WTC11 (cell line): Measurements from ENCODE around the gene DOK5. TPM values are rescaled to one million over a fixed set of nuclear protein-coding genes. Genes with fewer than 3 reads are reported as not detected.

ENCODE experiments used
- ATAC-seq: fragments of 200-7000 bp; cut with Tn5 transposase; 2 replicates; pipeline ENCODE4 v1.10.0; 2021; ENCODE audit warnings: mild to moderate bottlenecking, moderate library complexity
- CTCF ChIA-PET: fragments of 300-600 bp; sonication (Branson Sonifier 250); formaldehyde crosslinking; loops from one replicate; lab custom pipeline; 2021; ENCODE audit warnings: antibody characterized with exemption; lab: Charles Lee
- POLR2A ChIA-PET: fragments of 350-600 bp; sonication (Branson Sonifier 250); formaldehyde crosslinking; loops from one replicate; lab custom pipeline; 2021; ENCODE audit warnings: antibody characterized with exemption; lab: Charles Lee
- DNase-seq: peaks from one replicate; pipeline ENCODE4 v3.0.0; 2021; ENCODE audit warnings: low spot score
- H3K27ac Mint-ChIP-seq: 2 replicates; pipeline ENCODE4 v1.8.0; 2021; ENCODE audit warnings: mixed read lengths
- H3K27me3 Mint-ChIP-seq: 2 replicates; pipeline ENCODE4 v1.8.0; 2021; ENCODE audit warnings: low read depth, mild to moderate bottlenecking, moderate library complexity, mixed read lengths
- H3K36me3 Mint-ChIP-seq: 2 replicates; pipeline ENCODE4 v1.8.0; 2021; ENCODE audit warnings: mixed read lengths
- H3K4me1 Mint-ChIP-seq: 2 replicates; pipeline ENCODE4 v1.8.0; 2022; ENCODE audit warnings: mixed read lengths
- H3K4me3 Mint-ChIP-seq: 2 replicates; pipeline ENCODE4 v1.8.0; 2021; ENCODE audit warnings: mild to moderate bottlenecking, moderate library complexity, mixed read lengths
- H3K9me3 Mint-ChIP-seq: 2 replicates; pipeline ENCODE4 v1.8.0; 2021; ENCODE audit warnings: mixed read lengths
- ARID4B ChIP-seq: sonication (generic); formaldehyde crosslinking; IDR thresholded peaks from 2 replicates; pipeline ENCODE4 v1.8.0; 2023; ENCODE audit warnings: missing genetic modification reagents, mild to moderate bottlenecking, borderline replicate concordance
- CBFB ChIP-seq: sonication (generic); formaldehyde crosslinking; IDR thresholded peaks from 2 replicates; pipeline ENCODE4 v1.8.1; 2022; ENCODE audit warnings: mild to moderate bottlenecking, low read depth, missing genetic modification reagents
- CREB1 ChIP-seq: sonication (generic); formaldehyde crosslinking; IDR thresholded peaks from 2 replicates; pipeline ENCODE4 v1.8.0; 2023; ENCODE audit warnings: mild to moderate bottlenecking, missing genetic modification reagents
- EMX1 ChIP-seq: fragments of 250-450 bp; sonication (Bioruptor Pico); IDR thresholded peaks from 2 replicates; pipeline ENCODE4 v1.8.0; 2021; ENCODE audit warnings: mild to moderate bottlenecking
- ESRRA ChIP-seq: sonication (generic); formaldehyde crosslinking; IDR thresholded peaks from 2 replicates; pipeline ENCODE4 v1.8.1; 2022; ENCODE audit warnings: mild to moderate bottlenecking, missing genetic modification reagents, borderline replicate concordance
- FOXP1 ChIP-seq: sonication (generic); formaldehyde crosslinking; IDR thresholded peaks from 2 replicates; pipeline ENCODE4 v1.8.0; 2022; ENCODE audit warnings: missing genetic modification reagents, mild to moderate bottlenecking, moderate library complexity, borderline replicate concordance
- GTF2I ChIP-seq: fragments of 250-450 bp; sonication (Bioruptor Pico); conservative IDR thresholded peaks from 2 replicates; pipeline ENCODE4 v1.4.0; 2021; ENCODE audit warnings: mild to moderate bottlenecking
- IRF2 ChIP-seq: sonication (generic); formaldehyde crosslinking; IDR thresholded peaks from 2 replicates; pipeline ENCODE4 v1.8.0; 2022; ENCODE audit warnings: low read depth, missing genetic modification reagents, borderline replicate concordance
- JAZF1 ChIP-seq: fragments of 250-450 bp; sonication (Bioruptor Pico); IDR thresholded peaks from 2 replicates; pipeline ENCODE4 v1.9.0; 2021; ENCODE audit warnings: moderate library complexity, mild to moderate bottlenecking, inconsistent platforms
- NFYB ChIP-seq: sonication (generic); formaldehyde crosslinking; conservative IDR thresholded peaks from 2 replicates; pipeline ENCODE4 v1.8.0; 2022; ENCODE audit warnings: low read depth, missing genetic modification reagents
- NR1H2 ChIP-seq: sonication (generic); formaldehyde crosslinking; IDR thresholded peaks from 2 replicates; pipeline ENCODE4 v1.9.0; 2021; ENCODE audit warnings: mild to moderate bottlenecking, moderate library complexity, missing genetic modification reagents
- OVOL2 ChIP-seq: fragments of 250-450 bp; sonication (Bioruptor Pico); IDR thresholded peaks from 2 replicates; pipeline ENCODE4 v1.9.0; 2021; ENCODE audit warnings: mild to moderate bottlenecking, borderline replicate concordance
- SMAD4 ChIP-seq: sonication (generic); formaldehyde crosslinking; IDR thresholded peaks from 2 replicates; pipeline ENCODE4 v1.8.0; 2022; ENCODE audit warnings: mild to moderate bottlenecking, missing genetic modification reagents
- SP1 ChIP-seq: sonication (generic); formaldehyde crosslinking; conservative IDR thresholded peaks from 2 replicates; pipeline ENCODE4 v1.8.1; 2022; ENCODE audit warnings: missing genetic modification reagents
- TCF7 ChIP-seq: sonication (generic); formaldehyde crosslinking; IDR thresholded peaks from 2 replicates; pipeline ENCODE4 v1.8.0; 2022; ENCODE audit warnings: mild to moderate bottlenecking, low read depth, missing genetic modification reagents, moderate library complexity
- TEAD1 ChIP-seq: sonication (generic); formaldehyde crosslinking; IDR thresholded peaks from 2 replicates; pipeline ENCODE4 v1.8.0; 2022; ENCODE audit warnings: mild to moderate bottlenecking, missing genetic modification reagents
- TEAD4 ChIP-seq: sonication (generic); formaldehyde crosslinking; IDR thresholded peaks from 2 replicates; pipeline ENCODE4 v1.8.0; 2022; ENCODE audit warnings: mild to moderate bottlenecking, missing genetic modification reagents
- TP53 ChIP-seq: sonication (generic); formaldehyde crosslinking; IDR thresholded peaks from 2 replicates; pipeline ENCODE4 v1.8.1; 2023; ENCODE audit warnings: mild to moderate bottlenecking, missing genetic modification reagents
- USF1 ChIP-seq: sonication (generic); formaldehyde crosslinking; IDR thresholded peaks from 2 replicates; pipeline ENCODE4 v1.8.0; 2022; ENCODE audit warnings: mild to moderate bottlenecking, missing genetic modification reagents
- ZBTB21 ChIP-seq: sonication (generic); formaldehyde crosslinking; IDR thresholded peaks from 2 replicates; pipeline ENCODE4 v1.8.1; 2023; ENCODE audit warnings: mild to moderate bottlenecking, missing genetic modification reagents, borderline replicate concordance
- ZNF121 ChIP-seq: sonication (generic); formaldehyde crosslinking; IDR thresholded peaks from 2 replicates; pipeline ENCODE4 v1.8.0; 2023; ENCODE audit warnings: missing genetic modification reagents
- ZNF232 ChIP-seq: sonication (generic); formaldehyde crosslinking; IDR thresholded peaks from 2 replicates; pipeline ENCODE4 v1.8.0; 2022; ENCODE audit warnings: mild to moderate bottlenecking, missing genetic modification reagents
- ZNF263 ChIP-seq: sonication (generic); formaldehyde crosslinking; IDR thresholded peaks from 2 replicates; pipeline ENCODE4 v1.8.1; 2022; ENCODE audit warnings: low read depth, mild to moderate bottlenecking, moderate library complexity, missing genetic modification reagents
- ZNF317 ChIP-seq: sonication (generic); formaldehyde crosslinking; IDR thresholded peaks from 2 replicates; pipeline ENCODE4 v1.8.1; 2023; ENCODE audit warnings: low read depth, mild to moderate bottlenecking, moderate library complexity, missing genetic modification reagents, borderline replicate concordance
- ZNF416 ChIP-seq: fragments of 250-450 bp; sonication (Bioruptor Pico); IDR thresholded peaks from 2 replicates; pipeline ENCODE4 v1.9.0; 2021; ENCODE audit warnings: mild to moderate bottlenecking, inconsistent platforms
- ZNF423 ChIP-seq: fragments of 250-450 bp; sonication (Bioruptor Pico); IDR thresholded peaks from 2 replicates; pipeline ENCODE4 v2.1.2; 2022; ENCODE audit warnings: mild to moderate bottlenecking, moderate library complexity
- total RNA-seq: library from RNA; stranded (reverse); gene quantifications from 3 replicates; pipeline ENCODE4 v1.2.3, GENCODE V29; 2021
- TF ChIP-seq, protein P1 (sequence below): sonication (generic); formaldehyde crosslinking; conservative IDR thresholded peaks from 2 replicates; pipeline ENCODE4 v1.8.1; 2022; ENCODE audit warnings: mild to moderate bottlenecking, missing genetic modification reagents
- TF ChIP-seq, protein P2 (sequence below): sonication (generic); formaldehyde crosslinking; IDR thresholded peaks from 2 replicates; pipeline ENCODE4 v1.8.0; 2022; ENCODE audit warnings: mild to moderate bottlenecking, missing genetic modification reagents

Gene DOK5
- total RNA-seq, 1 experiment from 2014 or later = 10.1 TPM

DNA sequence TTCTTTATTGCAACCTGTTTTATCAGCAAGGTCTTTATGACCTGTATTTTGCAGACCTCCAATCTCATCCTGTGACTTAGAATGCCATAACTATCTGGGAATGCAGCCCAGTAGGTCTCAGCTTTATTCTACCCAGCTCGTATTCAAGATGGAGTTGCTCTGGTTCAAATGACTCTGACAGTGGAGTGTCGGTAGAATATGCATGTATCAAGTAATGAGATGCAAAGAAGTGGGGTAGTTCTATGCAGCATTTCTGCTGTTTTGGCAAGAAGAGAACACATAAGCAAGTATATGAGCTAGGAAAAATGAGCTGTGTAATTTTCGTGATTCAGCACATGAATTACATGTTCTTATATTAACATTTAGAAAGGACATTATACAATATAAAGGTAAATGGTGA lies 185.9 kb downstream of the DOK5 start:
- CTCF ChIA-PET = interaction anchor here (1.4 kb wide), 1 partner anchor 1683 kb away, joined by 3 read pairs; no protein-coding TSS in a partner anchor

DNA sequence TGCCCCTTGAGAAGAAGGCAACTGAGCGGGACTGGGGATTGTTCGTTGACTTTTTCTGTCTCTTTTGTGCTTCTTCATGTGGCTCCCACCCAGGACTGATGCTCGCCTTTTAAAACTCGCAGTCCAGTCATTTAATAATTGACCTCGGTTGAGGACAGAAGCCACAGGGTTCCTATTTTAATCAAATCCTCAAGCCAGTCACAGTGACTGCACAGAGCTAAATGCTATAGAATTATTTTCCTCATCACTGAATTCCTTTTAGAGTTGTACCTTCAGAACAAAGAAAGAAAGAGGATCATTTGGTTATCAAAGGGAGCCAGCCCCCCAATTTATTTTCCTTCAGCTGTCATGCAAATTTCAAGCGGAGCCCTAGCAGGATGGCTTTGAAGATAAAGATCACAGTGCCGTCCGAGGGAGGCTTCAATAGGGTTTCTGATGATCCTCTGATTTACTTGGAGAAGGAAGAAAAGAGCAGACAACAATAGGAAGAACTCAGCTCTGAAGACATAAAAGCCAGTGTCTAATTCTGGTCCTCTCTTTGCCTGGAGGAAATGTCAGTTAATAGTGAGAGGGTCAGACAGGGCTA lies 186.6 kb downstream of the DOK5 start:
- peaks cover 22% of the 10 kb centered on the region for H3K4me1 Mint-ChIP-seq
- H3K27ac Mint-ChIP-seq = no peak overlapping the region
- DNase-seq = no peak
- H3K27me3 Mint-ChIP-seq = peaks cover 45% of the 10 kb centered on the region
- POLR2A ChIA-PET = no interaction called here
- ATAC-seq = peak; percentile 36; the same call in 1 of the 2 replicates
- no peaks in the 10 kb centered on the region for H3K36me3 Mint-ChIP-seq
- CTCF ChIA-PET = interaction anchor here (1.4 kb wide), 1 partner anchor 1682 kb away, joined by 3 read pairs; no protein-coding TSS in a partner anchor
- no peak for TF ChIP-seq EMX1 (CRISPR knock-in tag)
- TF ChIP-seq USF1 (CRISPR knock-in tag) = no peak
- no peak for TF ChIP-seq ZNF416 (CRISPR knock-in tag)
- TF ChIP-seq ESRRA = no peak
- no peak for TF ChIP-seq TCF7 (CRISPR knock-in tag)
- TF ChIP-seq CREB1 (CRISPR knock-in tag) = no peak
- no peak for TF ChIP-seq GTF2I (CRISPR knock-in tag)
- TF ChIP-seq IRF2 (CRISPR knock-in tag) = no peak
- TF ChIP-seq, protein P1, sequence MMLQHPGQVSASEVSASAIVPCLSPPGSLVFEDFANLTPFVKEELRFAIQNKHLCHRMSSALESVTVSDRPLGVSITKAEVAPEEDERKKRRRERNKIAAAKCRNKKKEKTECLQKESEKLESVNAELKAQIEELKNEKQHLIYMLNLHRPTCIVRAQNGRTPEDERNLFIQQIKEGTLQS = no peak
- no peak for TF ChIP-seq ZNF121 (CRISPR knock-in tag)
- no peak for TF ChIP-seq TEAD1 (CRISPR knock-in tag)
- TF ChIP-seq ZNF263 (CRISPR knock-in tag) = no peak
- TF ChIP-seq ZNF232 (CRISPR knock-in tag) = no peak
- no peak for TF ChIP-seq SP1
- TF ChIP-seq JAZF1 (CRISPR knock-in tag) = no peak
- TF ChIP-seq OVOL2 = no peak
- TF ChIP-seq ZNF423 (CRISPR knock-in tag) = no peak
- no peak for TF ChIP-seq TEAD4 (CRISPR knock-in tag)
- H3K9me3 Mint-ChIP-seq = no peaks in the 10 kb centered on the region
- H3K4me3 Mint-ChIP-seq = no peak overlapping the region

More for the DNA sequence above, 185.9 kb downstream of the DOK5 start:
- H3K27ac Mint-ChIP-seq = no peak overlapping the region
- no peaks in the 10 kb centered on the region for H3K36me3 Mint-ChIP-seq
- no peak overlapping the region for H3K4me3 Mint-ChIP-seq
- ATAC-seq (no peak), DNase-seq (no peak)
- TF ChIP-seq IRF2 (CRISPR knock-in tag) (no peak), FOXP1 (CRISPR knock-in tag) (no peak), NFYB (CRISPR knock-in tag) (no peak), ZBTB21 (CRISPR knock-in tag) (no peak), SMAD4 (CRISPR knock-in tag) (no peak), ZNF416 (CRISPR knock-in tag) (no peak), NR1H2 (CRISPR knock-in tag) (no peak), ARID4B (CRISPR knock-in tag) (no peak), ZNF317 (no peak), CBFB (CRISPR knock-in tag) (no peak), TP53 (no peak)
- TF ChIP-seq, protein P2, sequence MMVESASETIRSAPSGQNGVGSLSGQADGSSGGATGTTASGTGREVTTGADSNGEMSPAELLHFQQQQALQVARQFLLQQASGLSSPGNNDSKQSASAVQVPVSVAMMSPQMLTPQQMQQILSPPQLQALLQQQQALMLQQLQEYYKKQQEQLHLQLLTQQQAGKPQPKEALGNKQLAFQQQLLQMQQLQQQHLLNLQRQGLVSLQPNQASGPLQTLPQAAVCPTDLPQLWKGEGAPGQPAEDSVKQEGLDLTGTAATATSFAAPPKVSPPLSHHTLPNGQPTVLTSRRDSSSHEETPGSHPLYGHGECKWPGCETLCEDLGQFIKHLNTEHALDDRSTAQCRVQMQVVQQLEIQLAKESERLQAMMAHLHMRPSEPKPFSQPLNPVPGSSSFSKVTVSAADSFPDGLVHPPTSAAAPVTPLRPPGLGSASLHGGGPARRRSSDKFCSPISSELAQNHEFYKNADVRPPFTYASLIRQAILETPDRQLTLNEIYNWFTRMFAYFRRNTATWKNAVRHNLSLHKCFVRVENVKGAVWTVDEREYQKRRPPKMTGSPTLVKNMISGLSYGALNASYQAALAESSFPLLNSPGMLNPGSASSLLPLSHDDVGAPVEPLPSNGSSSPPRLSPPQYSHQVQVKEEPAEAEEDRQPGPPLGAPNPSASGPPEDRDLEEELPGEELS (CRISPR knock-in tag) = no peak
- H3K4me1 Mint-ChIP-seq = peaks cover 22% of the 10 kb centered on the region
- POLR2A ChIA-PET = no interaction called here
- peaks cover 45% of the 10 kb centered on the region for H3K27me3 Mint-ChIP-seq
- H3K9me3 Mint-ChIP-seq = no peaks in the 10 kb centered on the region
